GM12865 (cell line): ENCODE data around the gene NPY.

Experiments used
- DNase-seq: peaks from one replicate; pipeline ENCODE4 v3.0.0; 2010; ENCODE audit warnings: low read depth
- H3K4me3 ChIP-seq: 2 replicates; pipeline ENCODE4 v1.5.1; 2011; ENCODE audit warnings: mild to moderate bottlenecking, low read depth, low read length, control low read depth
- CTCF ChIP-seq: IDR thresholded peaks from 2 replicates; pipeline ENCODE4 v1.5.1; 2011; ENCODE audit warnings: low read length, control low read depth, low read depth, inconsistent platforms; ENCODE audit not compliant: insufficient read depth; ENCODE audit errors: missing control alignments

The NPY gene

GRCh38 chr7:24340727-24341126, 56.7 kb downstream of the NPY start:
- no peak for DNase-seq
- TF ChIP-seq CTCF, result no peak
- H3K4me3 ChIP-seq, result no peak overlapping the region
